Nephron progenitor cell (in vitro differentiated cells): ENCODE measurements around the gene ARMH2.

Experiments
- DNase-seq: peaks from one replicate; pipeline ENCODE4 v3.0.0; 2021
- H3K27ac Mint-ChIP-seq: 2 replicates; pipeline ENCODE4 v1.8.0; 2021; ENCODE audit warnings: mild to moderate bottlenecking, moderate library complexity, mixed read lengths
- H3K27me3 Mint-ChIP-seq: 2 replicates; pipeline ENCODE4 v1.8.0; 2021; ENCODE audit warnings: mild to moderate bottlenecking, low read depth, mixed read lengths; ENCODE audit not compliant: poor library complexity
- H3K36me3 Mint-ChIP-seq: 2 replicates; pipeline ENCODE4 v1.8.0; 2021; ENCODE audit warnings: low read depth, mixed read lengths
- H3K4me1 Mint-ChIP-seq: 2 replicates; pipeline ENCODE4 v1.8.0; 2021; ENCODE audit warnings: mixed read lengths
- H3K4me3 Mint-ChIP-seq: 2 replicates; pipeline ENCODE4 v1.8.0; 2021; ENCODE audit warnings: mild to moderate bottlenecking, moderate library complexity, mixed read lengths
- H3K9me3 Mint-ChIP-seq: 2 replicates; pipeline ENCODE4 v1.8.0; 2021; ENCODE audit warnings: mild to moderate bottlenecking, moderate library complexity, mixed read lengths
- CTCF ChIP-seq: fragments of 200-600 bp; sonication (generic); IDR thresholded peaks from 2 replicates; pipeline ENCODE4 v1.5.0; 2021; ENCODE audit warnings: antibody characterized with exemption

Gene ARMH2

GRCh38 chr6:24763578-24763977, 35.1 kb downstream of the ARMH2 start:
- H3K4me1 Mint-ChIP-seq, result no peaks in the 10 kb centered on the region
- no peak for DNase-seq
- no peaks in the 10 kb centered on the region for H3K36me3 Mint-ChIP-seq
- peaks cover 4% of the 10 kb centered on the region for H3K27me3 Mint-ChIP-seq
- TF ChIP-seq CTCF, result no peak
- H3K4me3 Mint-ChIP-seq, result no peak overlapping the region
- no peak overlapping the region for H3K27ac Mint-ChIP-seq
- H3K9me3 Mint-ChIP-seq, result no peaks in the 10 kb centered on the region

- no peak for TF ChIP-seq CTCF
- DNase-seq, result no peak
- Mint-ChIP-seq H3K36me3 (no peaks in the 10 kb centered on the region), H3K9me3 (no peaks in the 10 kb centered on the region), H3K27me3 (peaks cover 4% of the 10 kb centered on the region), H3K27ac (no peak overlapping the region), H3K4me3 (no peak overlapping the region), H3K4me1 (no peaks in the 10 kb centered on the region)
Observed at GRCh38 chr6:24761851-24762250, 36.9 kb downstream of the ARMH2 start.

GRCh38 chr6:24761193-24761835, 37.4 kb downstream of the ARMH2 start:
- no peak overlapping the region for H3K27ac Mint-ChIP-seq
- DNase-seq, result peak; percentile 15
- H3K36me3 Mint-ChIP-seq, result no peaks in the 10 kb centered on the region
- no peak for TF ChIP-seq CTCF
- H3K27me3 Mint-ChIP-seq, result peaks cover 4% of the 10 kb centered on the region
- no peak overlapping the region for H3K4me3 Mint-ChIP-seq
- H3K4me1 Mint-ChIP-seq, result no peaks in the 10 kb centered on the region
- H3K9me3 Mint-ChIP-seq, result no peaks in the 10 kb centered on the region

GRCh38 chr6:24760210-24760609, 38.5 kb downstream of the ARMH2 start:
- H3K4me1 Mint-ChIP-seq, result no peaks in the 10 kb centered on the region
- no peak overlapping the region for H3K4me3 Mint-ChIP-seq
- H3K27ac Mint-ChIP-seq, result no peak overlapping the region
- TF ChIP-seq CTCF, result no peak
- DNase-seq, result no peak
- no peaks in the 10 kb centered on the region for H3K36me3 Mint-ChIP-seq
- H3K9me3 Mint-ChIP-seq, result no peaks in the 10 kb centered on the region
- H3K27me3 Mint-ChIP-seq, result peaks cover 4% of the 10 kb centered on the region

GRCh38 chr6:24759718-24760117, 39.0 kb downstream of the ARMH2 start:
- peaks cover 4% of the 10 kb centered on the region for H3K27me3 Mint-ChIP-seq
- H3K27ac Mint-ChIP-seq, result peak overlapping the region; percentile 41
- no peak overlapping the region for H3K4me3 Mint-ChIP-seq
- H3K9me3 Mint-ChIP-seq, result no peaks in the 10 kb centered on the region
- H3K36me3 Mint-ChIP-seq, result no peaks in the 10 kb centered on the region
- DNase-seq, result no peak
- H3K4me1 Mint-ChIP-seq, result no peaks in the 10 kb centered on the region
- no peak for TF ChIP-seq CTCF

- Mint-ChIP-seq H3K4me3 (no peak overlapping the region), H3K9me3 (peaks cover 11% of the 10 kb centered on the region), H3K27me3 (peaks cover 7% of the 10 kb centered on the region), H3K4me1 (no peaks in the 10 kb centered on the region), H3K27ac (no peak overlapping the region), H3K36me3 (no peaks in the 10 kb centered on the region)
- no peak for TF ChIP-seq CTCF
- DNase-seq, result no peak
Observed at GRCh38 chr6:24757611-24758010, 41.1 kb downstream of the ARMH2 start.
